ENCODE data around the gene NOVA2. TPM values are rescaled to one million over a fixed set of nuclear protein-coding genes. Genes with fewer than 3 reads are reported as not detected.
A peak's percentile ranks its signal among the peaks of the same experiment; 100 is the strongest.

Gene NOVA2
- total RNA-seq, 1 experiment from 2014 or later, result 11.3 TPM

- no peak for TF ChIP-seq RORB (CRISPR knock-in tag; IDR thresholded peaks at IDR 0.05)
- TF ChIP-seq IRF2 (CRISPR knock-in tag; IDR thresholded peaks at IDR 0.05; ENCODE audit: borderline replicate concordance, low read depth), result no peak
- TF ChIP-seq ZNF671 (CRISPR knock-in tag; IDR thresholded peaks at IDR 0.05), result no peak
- TF ChIP-seq ZNF219 (CRISPR knock-in tag; IDR thresholded peaks at IDR 0.05; ENCODE audit: borderline replicate concordance), result no peak
- no peak for TF ChIP-seq NR3C1 (CRISPR knock-in tag; conservative IDR thresholded peaks at IDR 0.05; ENCODE audit: low read depth)
These were observed 43.4 kb upstream of the NOVA2 start (continued) for GRCh38 chr19:46017095-46017429.

GRCh38 chr19:46016426-46017094 lies 42.9 kb upstream of the NOVA2 start:
- peak; percentile 66 for ATAC-seq
- H3K36me3 Mint-ChIP-seq, result no peaks in the 10 kb centered on the region
- ChIA-PET POLR2A (interaction anchor here (0.6 to 1.2 kb wide), 6 partner anchors 56 to 1168 kb away, joined by 3 to 7 read pairs (median 4); no protein-coding TSS in a partner anchor), CTCF (interaction anchor here (0.5 to 6.3 kb wide), 48 partner anchors 11 to 623 kb away, joined by 3 to 76 read pairs (median 4); partner anchors contain the start of genes CCDC61, FOXA3, IRF2BP1 and MYPOP)
- H3K4me3 Mint-ChIP-seq, result peak overlapping the region; percentile 87
- no peaks in the 10 kb centered on the region for H3K9me3 Mint-ChIP-seq
- DNase-seq (ENCODE audit: low spot score), result peak; percentile 89
- H3K27me3 Mint-ChIP-seq (ENCODE audit: low read depth), result peaks cover 31% of the 10 kb centered on the region
- peak overlapping the region; percentile 45; the same call in 1 of the 2 replicates for H3K27ac Mint-ChIP-seq
- H3K4me1 Mint-ChIP-seq, result peaks cover 21% of the 10 kb centered on the region
- TF ChIP-seq GTF2I (CRISPR knock-in tag; conservative IDR thresholded peaks at IDR 0.05) (no peak), GABPB1 (CRISPR knock-in tag; IDR thresholded peaks at IDR 0.05) (no peak), AFF4 (CRISPR knock-in tag; IDR thresholded peaks at IDR 0.05; ENCODE audit: borderline replicate concordance) (no peak), ESRRA (CRISPR knock-in tag; IDR thresholded peaks at IDR 0.05; ENCODE audit: borderline replicate concordance) (no peak), FOXP4 (CRISPR knock-in tag; IDR thresholded peaks at IDR 0.05) (no peak), NFATC4 (CRISPR knock-in tag; IDR thresholded peaks at IDR 0.05) (no peak), CTCF (IDR thresholded peaks at IDR 0.05) (peak; percentile 81), TEAD4 (CRISPR knock-in tag; IDR thresholded peaks at IDR 0.05) (no peak), FOXJ3 (CRISPR knock-in tag; IDR thresholded peaks at IDR 0.05; ENCODE audit: borderline replicate concordance) (no peak), NFE2L1 (CRISPR knock-in tag; IDR thresholded peaks at IDR 0.05) (peak; percentile 44; the same call in 1 of the 2 replicates), E2F1 (CRISPR knock-in tag; IDR thresholded peaks at IDR 0.05) (no peak), TCF7 (CRISPR knock-in tag; IDR thresholded peaks at IDR 0.05; ENCODE audit: low read depth) (no peak), IRF1 (CRISPR knock-in tag; IDR thresholded peaks at IDR 0.05) (no peak), SP1 (CRISPR knock-in tag; conservative IDR thresholded peaks at IDR 0.05) (peak; percentile 70; the same call in 1 of the 2 replicates), ZBTB21 (CRISPR knock-in tag; IDR thresholded peaks at IDR 0.05; ENCODE audit: borderline replicate concordance) (peak; percentile 50; the same call in 1 of the 2 replicates), ZMAT4 (CRISPR knock-in tag; IDR thresholded peaks at IDR 0.05) (no peak), ZNF121 (CRISPR knock-in tag; IDR thresholded peaks at IDR 0.05) (no peak), TEAD1 (CRISPR knock-in tag; IDR thresholded peaks at IDR 0.05) (no peak), AR (CRISPR knock-in tag; IDR thresholded peaks at IDR 0.05) (no peak), EMX1 (CRISPR knock-in tag; IDR thresholded peaks at IDR 0.05) (no peak)
